Measurements from ENCODE around the gene LRRTM4.
"Not testable (repeated sequence)": the region's sequence is repeated elsewhere in the genome, so short reads cannot be mapped to it uniquely, and the experiment has no call there.

The LRRTM4 gene

GRCh38 chr2:76829374-76830234 is 692.6 kb downstream of the LRRTM4 start:
- no peak for DNase-seq

GRCh38 chr2:76826691-76827090 is 695.5 kb downstream of the LRRTM4 start:
- DNase-seq: no peak

- DNase-seq: no peak
Observed at GRCh38 chr2:76825140-76825970, 696.8 kb downstream of the LRRTM4 start.

GRCh38 chr2:76821731-76822130 is 700.4 kb downstream of the LRRTM4 start:
- DNase-seq: no peak

- DNase-seq: no peak
Observed at GRCh38 chr2:76813084-76813483, 709.1 kb downstream of the LRRTM4 start.

GRCh38 chr2:76812156-76812555 is 710.0 kb downstream of the LRRTM4 start:
- no peak for DNase-seq

- no peak for DNase-seq
Observed at GRCh38 chr2:76809136-76809535, 713.0 kb downstream of the LRRTM4 start.

GRCh38 chr2:76808732-76809131 is 713.4 kb downstream of the LRRTM4 start:
- DNase-seq: no peak

- no peak for DNase-seq
Observed at GRCh38 chr2:76793647-76794334, 728.4 kb downstream of the LRRTM4 start.

- DNase-seq: not testable (repeated sequence)
Observed at GRCh38 chr2:76781313-76781712, 740.9 kb downstream of the LRRTM4 start.

- DNase-seq: no peak
Observed at GRCh38 chr2:76763276-76763675, 758.9 kb downstream of the LRRTM4 start.

GRCh38 chr2:76760367-76760704 is 761.8 kb downstream of the LRRTM4 start:
- DNase-seq: no peak

GRCh38 chr2:76759634-76760366 is 762.4 kb downstream of the LRRTM4 start:
- DNase-seq: no peak

- DNase-seq: peak in 1 of 2 experiments; percentile 72
Observed at GRCh38 chr2:76752506-76752905, 769.7 kb downstream of the LRRTM4 start.

GRCh38 chr2:76749858-76750257 is 772.3 kb downstream of the LRRTM4 start:
- no peak for DNase-seq

- DNase-seq: no peak
Observed at GRCh38 chr2:76748581-76749296, 773.4 kb downstream of the LRRTM4 start.

- DNase-seq: no peak
Observed at GRCh38 chr2:76745605-76746004, 776.6 kb downstream of the LRRTM4 start.

- no peak for DNase-seq
Observed at GRCh38 chr2:76737607-76738006, 784.6 kb downstream of the LRRTM4 start.

GRCh38 chr2:76733736-76734135 is 788.4 kb downstream of the LRRTM4 start:
- no peak for DNase-seq

- DNase-seq: no peak
Observed at GRCh38 chr2:76731157-76731556, 791.0 kb downstream of the LRRTM4 start.

- no peak for DNase-seq
Observed at GRCh38 chr2:76730021-76730420, 792.2 kb downstream of the LRRTM4 start.

- no peak for DNase-seq
Observed at GRCh38 chr2:76721226-76721625, 801.0 kb downstream of the LRRTM4 start.
